Transverse colon (tissue), 4 donors: ENCODE measurements around the gene IARS2. TPM values are rescaled to one million over a fixed set of nuclear protein-coding genes. Genes with fewer than 3 reads are reported as not detected.

Source experiments
- DNase-seq: peaks from one replicate; pipeline ENCODE4 v3.0.0-alpha.2; 2019
- H3K27ac ChIP-seq, 4 donors: fragments of 200-600 bp; sonication (generic); 2 replicates each; pipeline ENCODE4 v1.5.1; 2016 to 2018; ENCODE audit warnings: inconsistent platforms in 4 of 4
- H3K27me3 ChIP-seq: fragments of 200-600 bp; sonication (generic); 2 replicates; pipeline ENCODE4 v1.5.1; 2017; ENCODE audit warnings: inconsistent platforms
- H3K36me3 ChIP-seq, 4 donors: fragments of 200-600 bp; sonication (generic); 2 replicates each; pipeline ENCODE4 v1.5.1; 2017 to 2019; ENCODE audit warnings: inconsistent platforms in 4 of 4
- H3K4me1 ChIP-seq, 4 donors: fragments of 200-600 bp; sonication (generic); 2 replicates each; pipeline ENCODE4 v1.5.1; 2017 to 2020; ENCODE audit warnings: inconsistent platforms in 4 of 4
- H3K4me3 ChIP-seq, 4 donors: fragments of 200-600 bp; sonication (generic); 1 replicate in 1 of 4; 2 replicates in 3 of 4; pipeline versions ENCODE4 v1.5.1 to v1.6.1; 2017 to 2019; ENCODE audit warnings: inconsistent platforms in 4 of 4
- H3K9me3 ChIP-seq, 2 donors: fragments of 200-600 bp; sonication (generic); 2 replicates each; pipeline ENCODE4 v1.5.1; 2017 to 2019; ENCODE audit warnings: inconsistent platforms in 2 of 2
- CTCF ChIP-seq, 5 experiments: fragments of 200-600 bp in 3 of 5; fragments of 450-650 bp in 2 of 5; sonication (generic) in 3 of 5; IDR thresholded peaks; 1 replicate in 2 of 5; 2 replicates in 3 of 5; pipeline ENCODE4 v1.5.1; 2016 to 2017; ENCODE audit warnings: antibody characterized with exemption in 5 of 5, inconsistent platforms in 3 of 5, mild to moderate bottlenecking in 2 of 5, moderate library complexity in 1 of 5
- EP300 ChIP-seq: sonication (generic); formaldehyde crosslinking; IDR thresholded peaks from one replicate; pipeline ENCODE4 v1.6.1; 2017; ENCODE audit warnings: antibody characterized with exemption, low read depth
- POLR2A ChIP-seq: fragments of 450-650 bp; IDR thresholded peaks from one replicate; pipeline ENCODE4 v1.6.1; 2016; ENCODE audit warnings: antibody characterized with exemption, mild to moderate bottlenecking, moderate library complexity
- POLR2AphosphoS5 ChIP-seq, 3 donors: sonication (generic); formaldehyde crosslinking; IDR thresholded peaks; one replicate each; pipeline ENCODE4 v1.6.1; 2016; ENCODE audit warnings: antibody characterized with exemption in 3 of 3
- WGBS, 2 donors: methylation state at CpG; one replicate each; pipeline ENCODE4 v1.1.5; 2018; ENCODE audit warnings: low coverage in 1 of 2; 5-methylcytosine and 5-hydroxymethylcytosine counted together
- in situ Hi-C, 4 donors: fragments of 200-750 bp; cut with MboI; loops; one replicate each; pipeline versions ENCODE4 v1.15.0 to v1.15.1; 2017; ENCODE audit warnings: low sequenced_read_pairs in 3 of 4, low pct_ligation_motif_present in 1 of 4, low pct_unique_long_range_greater_than_20kb in 1 of 4
- intact Hi-C: fragments of 100-400 bp; cut with DNase I; formaldehyde crosslinking; loops from one replicate; pipeline ENCODE4 v1.15.1; 2023; ENCODE audit warnings: low total_unique reads
- total RNA-seq, 4 donors: library from RNA; depleted of rRNA; stranded (reverse); fragments of >200 nt; gene quantifications; one replicate each; pipeline ENCODE4 v1.1.0, GENCODE V29; 2016

IARS2 gene
- total RNA-seq, 4 donors from 2014 or later: 46.2 to 87.0 (median 70.8) TPM

- Histone ChIP-seq H3K27ac (no peak overlapping the region), H3K4me3 (no peak overlapping the region), H3K36me3 (peaks cover 0 to 19% (median 9%) of the 10 kb centered on the region in 4 donors), H3K4me1 (peaks cover 0 to 28% (median 9%) of the 10 kb centered on the region in 4 donors), H3K9me3 (no peaks in the 10 kb centered on the region), H3K27me3 (no peaks in the 10 kb centered on the region)
- intact Hi-C loops (no loop called here), in situ Hi-C loops (no loop called here)
- no peak for TF ChIP-seq EP300
- TF ChIP-seq POLR2AphosphoS5 (IDR thresholded peaks at IDR 0.05): no peak
- no peak for TF ChIP-seq POLR2A
- no peak for TF ChIP-seq CTCF (IDR thresholded peaks at IDR 0.05)
- 90 to 100% methylated on average over 3 of the region's 3 CpGs for WGBS, 2 donors
- no peak for DNase-seq
These were observed 33.1 kb downstream of the IARS2 start for GRCh38 chr1:220127076-220127475.

- Histone ChIP-seq H3K36me3 (peaks cover 0 to 35% (median 15%) of the 10 kb centered on the region in 4 donors), H3K27ac (no peak overlapping the region), H3K27me3 (no peaks in the 10 kb centered on the region), H3K4me1 (peaks cover 0 to 5% (median 0%) of the 10 kb centered on the region in 4 donors), H3K4me3 (no peak overlapping the region), H3K9me3 (no peaks in the 10 kb centered on the region)
- no peak for DNase-seq
- in situ Hi-C loops (no loop called here), intact Hi-C loops (no loop called here)
- TF ChIP-seq EP300 (no peak), CTCF (IDR thresholded peaks at IDR 0.05) (no peak), POLR2A (no peak), POLR2AphosphoS5 (IDR thresholded peaks at IDR 0.05) (no peak)
These were observed 35.7 kb downstream of the IARS2 start for GRCh38 chr1:220129479-220130210.

GRCh38 chr1:220135755-220136154 is 41.8 kb downstream of the IARS2 start:
- intact Hi-C loops: no loop called here
- in situ Hi-C loops: no loop called here
- H3K36me3 ChIP-seq: peaks cover 0 to 54% (median 11%) of the 10 kb centered on the region in 4 donors

More at GRCh38 chr1:220135755-220136154, 41.8 kb downstream of the IARS2 start:
- Histone ChIP-seq H3K27ac (no peak overlapping the region), H3K27me3 (no peaks in the 10 kb centered on the region), H3K4me3 (no peak overlapping the region), H3K4me1 (peaks cover 0 to 12% (median 6%) of the 10 kb centered on the region in 4 donors), H3K9me3 (no peaks in the 10 kb centered on the region)
- WGBS, 2 donors: 91 to 92% methylated on average over 2 of the region's 2 CpGs
- no peak for DNase-seq
- TF ChIP-seq POLR2A: no peak
- TF ChIP-seq CTCF (IDR thresholded peaks at IDR 0.05): no peak
- no peak for TF ChIP-seq POLR2AphosphoS5 (IDR thresholded peaks at IDR 0.05)
- TF ChIP-seq EP300: no peak
